Naive thymus-derived CD8-positive, alpha-beta T cell (primary cell): ENCODE results near the gene VGLL3. TPM values are rescaled to one million over a fixed set of nuclear protein-coding genes. Genes with fewer than 3 reads are reported as not detected.
A peak's percentile ranks its signal among the peaks of the same experiment; 100 is the strongest.
"Not testable (repeated sequence)": the region's sequence is repeated elsewhere in the genome, so short reads cannot be mapped to it uniquely, and the experiment has no call there.

Experiments
- ATAC-seq, 2 donors: fragments of 150-1000 bp; cut with Tn5 transposase in 1 of 2; sonication (Bioruptor Pico), chemical (Tn5 transposase) in 1 of 2; 1 replicate in 1 of 2; 2 replicates in 1 of 2; pipeline ENCODE4 v1.10.0; 2021; ENCODE audit warnings: mild to moderate bottlenecking in 2 of 2, moderate library complexity in 2 of 2
- POLR2A ChIA-PET: fragments of 350-600 bp; sonication (Branson Sonifier 250); formaldehyde crosslinking; loops from one replicate; lab custom pipeline; 2021; ENCODE audit warnings: antibody characterized with exemption; lab: Charles Lee
- DNase-seq, 10 donors: peaks; one replicate each; pipeline versions ENCODE4 v3.0.0 to v3.0.0-alpha.2; 2020 to 2022
- H3K27ac Mint-ChIP-seq, 10 donors: one replicate each; pipeline ENCODE4 v1.8.0; 2020 to 2022; ENCODE audit warnings: mild to moderate bottlenecking in 10 of 10, mixed read lengths in 10 of 10, moderate library complexity in 4 of 10, inconsistent platforms in 1 of 10
- H3K27me3 Mint-ChIP-seq, 5 donors: one replicate each; pipeline ENCODE4 v1.8.0; 2021 to 2022; ENCODE audit warnings: mixed read lengths in 5 of 5
- H3K36me3 Mint-ChIP-seq, 3 donors: one replicate each; pipeline ENCODE4 v1.8.0; 2020 to 2022; ENCODE audit warnings: mixed read lengths in 3 of 3, mild to moderate bottlenecking in 2 of 3, inconsistent platforms in 1 of 3
- H3K4me1 Mint-ChIP-seq, 4 donors: one replicate each; pipeline ENCODE4 v1.8.0; 2021 to 2022; ENCODE audit warnings: mixed read lengths in 4 of 4
- H3K4me3 Mint-ChIP-seq, 10 donors: one replicate each; pipeline ENCODE4 v1.8.0; 2020 to 2022; ENCODE audit warnings: mild to moderate bottlenecking in 10 of 10, mixed read lengths in 10 of 10, moderate library complexity in 6 of 10, inconsistent platforms in 1 of 10
- H3K9me3 Mint-ChIP-seq, 9 donors: one replicate each; pipeline ENCODE4 v1.8.0; 2020 to 2022; ENCODE audit warnings: mixed read lengths in 9 of 9, mild to moderate bottlenecking in 3 of 9, inconsistent platforms in 1 of 9, moderate library complexity in 1 of 9
- polyA plus RNA-seq, 3 donors: library from polyadenylated mRNA; unstranded; fragments of 300-500 nt; fragmentation: Illumina TruSeq; gene quantifications; one replicate each; pipeline ENCODE4 v1.2.3, GENCODE V29; 2021
- total RNA-seq, 8 experiments: library from RNA in 2 of 8; stranded (reverse) in 2 of 8; gene quantifications; one replicate each; pipeline ENCODE4 v1.2.3 and lab custom pipeline; 2021 to 2026

VGLL3 gene
- total and polyA plus RNA-seq, 5 experiments from 2014 or later: not detected

- peaks cover 0 to 11% (median 6%) of the 10 kb centered on the region in 4 donors for H3K4me1 Mint-ChIP-seq
- no peaks in the 10 kb centered on the region for H3K36me3 Mint-ChIP-seq
- ATAC-seq: no peak
- H3K27me3 Mint-ChIP-seq: peaks cover 10 to 24% (median 17%) of the 10 kb centered on the region in 5 donors
- H3K27ac Mint-ChIP-seq: no peak overlapping the region
- peaks cover 0 to 7% (median 0%) of the 10 kb centered on the region in 9 donors for H3K9me3 Mint-ChIP-seq
- H3K4me3 Mint-ChIP-seq: no peak overlapping the region
- no peak for DNase-seq
- POLR2A ChIA-PET: no interaction called here
Observed at GRCh38 chr3:86987421-86987715, 3.6 kb downstream of the VGLL3 start.

- DNase-seq (no peak), ATAC-seq (no peak)
- H3K4me1 Mint-ChIP-seq: peaks cover 0 to 11% (median 6%) of the 10 kb centered on the region in 4 donors
- no peaks in the 10 kb centered on the region for H3K36me3 Mint-ChIP-seq
- H3K27me3 Mint-ChIP-seq: peaks cover 8 to 24% (median 14%) of the 10 kb centered on the region in 5 donors
- H3K27ac Mint-ChIP-seq: no peak overlapping the region
- H3K9me3 Mint-ChIP-seq: peaks cover 0 to 7% (median 0%) of the 10 kb centered on the region in 9 donors
- POLR2A ChIA-PET: no interaction called here
- no peak overlapping the region for H3K4me3 Mint-ChIP-seq
Observed at GRCh38 chr3:86986671-86987420, 4.1 kb downstream of the VGLL3 start.

- ATAC-seq: no peak
- Mint-ChIP-seq H3K27ac (no peak overlapping the region), H3K9me3 (peaks cover 0 to 7% (median 0%) of the 10 kb centered on the region in 9 donors), H3K36me3 (no peaks in the 10 kb centered on the region), H3K4me3 (no peak overlapping the region), H3K4me1 (peaks cover 0 to 7% (median 6%) of the 10 kb centered on the region in 4 donors), H3K27me3 (peaks cover 8 to 23% (median 13%) of the 10 kb centered on the region in 5 donors)
- POLR2A ChIA-PET: no interaction called here
- DNase-seq: no peak
Observed at GRCh38 chr3:86985181-86985826, 5.6 kb downstream of the VGLL3 start.

GRCh38 chr3:86984271-86984670, 6.7 kb downstream of the VGLL3 start:
- no peaks in the 10 kb centered on the region for H3K36me3 Mint-ChIP-seq
- POLR2A ChIA-PET: no interaction called here
- H3K4me1 Mint-ChIP-seq: no peaks in the 10 kb centered on the region
- no peaks in the 10 kb centered on the region for H3K9me3 Mint-ChIP-seq
- H3K4me3 Mint-ChIP-seq: no peak overlapping the region
- no peak overlapping the region for H3K27ac Mint-ChIP-seq
- ATAC-seq (no peak), DNase-seq (no peak)
- H3K27me3 Mint-ChIP-seq: peaks cover 0 to 12% (median 5%) of the 10 kb centered on the region in 5 donors

- H3K9me3 Mint-ChIP-seq: no peaks in the 10 kb centered on the region
- H3K27me3 Mint-ChIP-seq: peaks cover 0 to 5% (median under 1%) of the 10 kb centered on the region in 5 donors
- POLR2A ChIA-PET: no interaction called here
- H3K36me3 Mint-ChIP-seq: no peaks in the 10 kb centered on the region
- DNase-seq (no peak), ATAC-seq (no peak)
- H3K27ac Mint-ChIP-seq: no peak overlapping the region
- H3K4me1 Mint-ChIP-seq: no peaks in the 10 kb centered on the region
- H3K4me3 Mint-ChIP-seq: no peak overlapping the region
Observed at GRCh38 chr3:86982883-86983282, 8.1 kb downstream of the VGLL3 start.

- H3K4me3 Mint-ChIP-seq: no peak overlapping the region
- peaks cover 0 to 2% (median 0%) of the 10 kb centered on the region in 5 donors for H3K27me3 Mint-ChIP-seq
- no peak for ATAC-seq
- no peaks in the 10 kb centered on the region for H3K4me1 Mint-ChIP-seq
- peaks cover 0 to 2% (median 0%) of the 10 kb centered on the region in 9 donors for H3K9me3 Mint-ChIP-seq
- no peaks in the 10 kb centered on the region for H3K36me3 Mint-ChIP-seq
- H3K27ac Mint-ChIP-seq: no peak overlapping the region
- no peak for DNase-seq
- POLR2A ChIA-PET: no interaction called here
Observed at GRCh38 chr3:86978111-86978551, 12.8 kb downstream of the VGLL3 start.

GRCh38 chr3:86976219-86976618, 14.7 kb downstream of the VGLL3 start:
- POLR2A ChIA-PET: no interaction called here
- Mint-ChIP-seq H3K4me1 (no peaks in the 10 kb centered on the region), H3K36me3 (no peaks in the 10 kb centered on the region), H3K27me3 (no peaks in the 10 kb centered on the region), H3K27ac (no peak overlapping the region), H3K4me3 (no peak overlapping the region), H3K9me3 (peaks cover 0 to 2% (median 0%) of the 10 kb centered on the region in 9 donors)
- ATAC-seq (no peak), DNase-seq (no peak)

- ATAC-seq, H3K9me3 Mint-ChIP-seq, H3K4me3 Mint-ChIP-seq, H3K27me3 Mint-ChIP-seq, H3K4me1 Mint-ChIP-seq, H3K36me3 Mint-ChIP-seq, POLR2A ChIA-PET, DNase-seq: not testable (repeated sequence)
- H3K27ac Mint-ChIP-seq: peak overlapping the region in 1 of 10 donors; percentile 43
Observed at GRCh38 chr3:86974177-86974576, 16.8 kb downstream of the VGLL3 start.

GRCh38 chr3:86973440-86973839, 17.5 kb downstream of the VGLL3 start:
- H3K27me3 Mint-ChIP-seq: no peaks in the 10 kb centered on the region
- H3K9me3 Mint-ChIP-seq: peaks cover 0 to 9% (median 0%) of the 10 kb centered on the region in 9 donors
- ATAC-seq: no peak
- no peaks in the 10 kb centered on the region for H3K36me3 Mint-ChIP-seq
- no peak for DNase-seq
- no peak overlapping the region for H3K27ac Mint-ChIP-seq
- H3K4me3 Mint-ChIP-seq: no peak overlapping the region
- POLR2A ChIA-PET: no interaction called here
- H3K4me1 Mint-ChIP-seq: no peaks in the 10 kb centered on the region

- Mint-ChIP-seq H3K4me1 (no peaks in the 10 kb centered on the region), H3K4me3 (no peak overlapping the region), H3K36me3 (no peaks in the 10 kb centered on the region), H3K9me3 (peaks cover 0 to 9% (median 0%) of the 10 kb centered on the region in 9 donors), H3K27ac (no peak overlapping the region), H3K27me3 (no peaks in the 10 kb centered on the region)
- POLR2A ChIA-PET: no interaction called here
- no peak for DNase-seq
- no peak for ATAC-seq
Observed at GRCh38 chr3:86969500-86970189, 21.3 kb downstream of the VGLL3 start.

GRCh38 chr3:86968244-86968932, 22.6 kb downstream of the VGLL3 start:
- Mint-ChIP-seq H3K9me3 (peaks cover 0 to 9% (median 0%) of the 10 kb centered on the region in 9 donors), H3K27me3 (no peaks in the 10 kb centered on the region), H3K36me3 (no peaks in the 10 kb centered on the region), H3K4me1 (no peaks in the 10 kb centered on the region), H3K4me3 (no peak overlapping the region), H3K27ac (no peak overlapping the region)
- POLR2A ChIA-PET: no interaction called here
- no peak for DNase-seq
- ATAC-seq: no peak

GRCh38 chr3:86967062-86967461, 23.9 kb downstream of the VGLL3 start:
- POLR2A ChIA-PET: no interaction called here
- Mint-ChIP-seq H3K36me3 (no peaks in the 10 kb centered on the region), H3K27me3 (no peaks in the 10 kb centered on the region), H3K4me1 (no peaks in the 10 kb centered on the region), H3K9me3 (peaks cover 0 to 9% (median 0%) of the 10 kb centered on the region in 9 donors), H3K4me3 (no peak overlapping the region), H3K27ac (no peak overlapping the region)
- DNase-seq (no peak), ATAC-seq (no peak)
